ENCODE data around the gene MCTP1.
"Not testable (repeated sequence)": the region's sequence is repeated elsewhere in the genome, so short reads cannot be mapped to it uniquely, and the experiment has no call there.

Gene MCTP1

DNA sequence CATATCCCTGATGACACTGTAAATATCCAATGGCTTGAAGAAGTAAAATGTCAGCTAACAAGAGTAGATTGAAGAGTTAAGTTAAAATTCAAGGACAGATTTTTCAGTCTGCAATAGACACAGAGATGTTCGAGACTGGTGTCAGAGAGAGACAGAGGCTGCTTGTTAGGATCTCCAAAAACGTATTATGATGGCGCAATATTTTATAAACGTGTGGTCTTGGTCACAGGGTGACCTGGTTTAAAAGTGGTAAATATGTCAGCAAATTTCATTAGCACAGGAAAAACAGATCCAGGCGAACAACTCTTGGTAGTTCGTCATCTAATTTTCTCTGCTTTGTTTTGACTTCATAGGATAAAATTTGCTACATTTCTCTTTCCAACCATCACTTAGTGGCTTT, 317.4 kb downstream of the MCTP1 start:
- no peaks in the 10 kb centered on the region for H3K79me2 ChIP-seq (ENCODE audit: insufficient read depth, low read length)
- no peaks in the 10 kb centered on the region for H3K9me3 ChIP-seq (ENCODE audit: insufficient read depth, low read depth, low read length)
- no peaks in the 10 kb centered on the region for H3K9me2 ChIP-seq (replicated peaks; ENCODE audit: low read depth, low read length)
- no peaks in the 10 kb centered on the region for H3K27me3 ChIP-seq (ENCODE audit: insufficient read depth, low read length, poor library complexity, severe bottlenecking)
- H3F3A ChIP-seq (ENCODE audit: low read depth) = no peaks in the 10 kb centered on the region
- H3K9ac ChIP-seq (ENCODE audit: low read depth, low read length, poor library complexity, severe bottlenecking) = no peak overlapping the region
- no peaks in the 10 kb centered on the region for H3K36me3 ChIP-seq (ENCODE audit: insufficient read depth, low read length)
- TF ChIP-seq, protein P1, sequence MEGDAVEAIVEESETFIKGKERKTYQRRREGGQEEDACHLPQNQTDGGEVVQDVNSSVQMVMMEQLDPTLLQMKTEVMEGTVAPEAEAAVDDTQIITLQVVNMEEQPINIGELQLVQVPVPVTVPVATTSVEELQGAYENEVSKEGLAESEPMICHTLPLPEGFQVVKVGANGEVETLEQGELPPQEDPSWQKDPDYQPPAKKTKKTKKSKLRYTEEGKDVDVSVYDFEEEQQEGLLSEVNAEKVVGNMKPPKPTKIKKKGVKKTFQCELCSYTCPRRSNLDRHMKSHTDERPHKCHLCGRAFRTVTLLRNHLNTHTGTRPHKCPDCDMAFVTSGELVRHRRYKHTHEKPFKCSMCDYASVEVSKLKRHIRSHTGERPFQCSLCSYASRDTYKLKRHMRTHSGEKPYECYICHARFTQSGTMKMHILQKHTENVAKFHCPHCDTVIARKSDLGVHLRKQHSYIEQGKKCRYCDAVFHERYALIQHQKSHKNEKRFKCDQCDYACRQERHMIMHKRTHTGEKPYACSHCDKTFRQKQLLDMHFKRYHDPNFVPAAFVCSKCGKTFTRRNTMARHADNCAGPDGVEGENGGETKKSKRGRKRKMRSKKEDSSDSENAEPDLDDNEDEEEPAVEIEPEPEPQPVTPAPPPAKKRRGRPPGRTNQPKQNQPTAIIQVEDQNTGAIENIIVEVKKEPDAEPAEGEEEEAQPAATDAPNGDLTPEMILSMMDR (conservative IDR thresholded peaks at IDR 0.05; ENCODE audit: low read length) = no peak
- no peak for TF ChIP-seq EZH2phosphoT487 (IDR thresholded peaks at IDR 0.05; ENCODE audit: borderline replicate concordance)
- H4K20me1 ChIP-seq (ENCODE audit: insufficient read depth, low read length, poor library complexity, severe bottlenecking) = no peaks in the 10 kb centered on the region
- H3K4me1 ChIP-seq (ENCODE audit: insufficient read depth, low read length, poor library complexity, severe bottlenecking) = no peaks in the 10 kb centered on the region
- no peak overlapping the region for H2AFZ ChIP-seq (ENCODE audit: low read length)
- no peak overlapping the region for H3K4me3 ChIP-seq (ENCODE audit: low read length, poor library complexity, severe bottlenecking)
- no peak overlapping the region for H3K4me2 ChIP-seq (ENCODE audit: low read depth, low read length, poor library complexity, severe bottlenecking)

GRCh38 chr5:94959279-94959678, 325.6 kb downstream of the MCTP1 start:
- H3K36me3 ChIP-seq (ENCODE audit: insufficient read depth, low read length); H3K4me2 ChIP-seq (ENCODE audit: low read depth, low read length, poor library complexity, severe bottlenecking); H3K9ac ChIP-seq (ENCODE audit: low read depth, low read length, poor library complexity, severe bottlenecking); H3K4me1 ChIP-seq (ENCODE audit: insufficient read depth, low read length, poor library complexity, severe bottlenecking); H3F3A ChIP-seq (ENCODE audit: low read depth); H3K9me3 ChIP-seq (ENCODE audit: insufficient read depth, low read depth, low read length); H4K20me1 ChIP-seq (ENCODE audit: insufficient read depth, low read length, poor library complexity, severe bottlenecking); H2AFZ ChIP-seq (ENCODE audit: low read length); H3K9me2 ChIP-seq (replicated peaks; ENCODE audit: low read depth, low read length); H3K27me3 ChIP-seq (ENCODE audit: insufficient read depth, low read length, poor library complexity, severe bottlenecking); H3K4me3 ChIP-seq (ENCODE audit: low read length, poor library complexity, severe bottlenecking); H3K79me2 ChIP-seq (ENCODE audit: insufficient read depth, low read length): not testable (repeated sequence)

DNA sequence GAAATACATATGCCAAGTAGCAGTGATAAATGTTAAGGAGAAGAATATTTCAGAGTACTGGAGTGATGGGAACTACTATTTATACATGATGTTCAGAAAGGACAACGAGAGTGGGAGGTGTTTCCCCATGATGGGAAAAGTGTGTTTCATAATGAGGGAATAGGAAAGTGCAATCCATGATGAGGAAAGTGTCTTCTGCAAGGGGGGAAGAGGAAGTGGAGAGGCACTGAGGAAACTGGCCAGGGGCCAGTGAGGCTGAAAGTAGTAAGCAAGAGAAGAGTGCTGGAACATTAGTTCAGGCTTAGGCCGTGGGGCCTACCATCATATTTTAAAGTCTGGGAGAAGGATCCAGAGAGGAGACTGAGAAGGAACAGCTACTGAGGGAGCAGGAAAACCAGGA, 339.2 kb downstream of the MCTP1 start:
- H3K36me3 ChIP-seq (ENCODE audit: insufficient read depth, low read length) = peaks cover 4% of the 10 kb centered on the region; the same call in 1 of the 2 replicates
- H3K4me3 ChIP-seq (ENCODE audit: low read length, poor library complexity, severe bottlenecking) = no peak overlapping the region
- H3K79me2 ChIP-seq (ENCODE audit: insufficient read depth, low read length) = no peaks in the 10 kb centered on the region
- H3F3A ChIP-seq (ENCODE audit: low read depth) = no peaks in the 10 kb centered on the region
- no peak overlapping the region for H2AFZ ChIP-seq (ENCODE audit: low read length)
- no peaks in the 10 kb centered on the region for H4K20me1 ChIP-seq (ENCODE audit: insufficient read depth, low read length, poor library complexity, severe bottlenecking)
- H3K9me3 ChIP-seq (ENCODE audit: insufficient read depth, low read depth, low read length) = no peaks in the 10 kb centered on the region
- H3K9ac ChIP-seq (ENCODE audit: low read depth, low read length, poor library complexity, severe bottlenecking) = no peak overlapping the region
- H3K4me1 ChIP-seq (ENCODE audit: insufficient read depth, low read length, poor library complexity, severe bottlenecking) = no peaks in the 10 kb centered on the region
- no peak overlapping the region for H3K4me2 ChIP-seq (ENCODE audit: low read depth, low read length, poor library complexity, severe bottlenecking)
- TF ChIP-seq, protein P1 (conservative IDR thresholded peaks at IDR 0.05; ENCODE audit: low read length) = no peak
- no peak for TF ChIP-seq EZH2phosphoT487 (IDR thresholded peaks at IDR 0.05; ENCODE audit: borderline replicate concordance)
- H3K9me2 ChIP-seq (replicated peaks; ENCODE audit: low read depth, low read length) = no peaks in the 10 kb centered on the region
- no peaks in the 10 kb centered on the region for H3K27me3 ChIP-seq (ENCODE audit: insufficient read depth, low read length, poor library complexity, severe bottlenecking)

DNA sequence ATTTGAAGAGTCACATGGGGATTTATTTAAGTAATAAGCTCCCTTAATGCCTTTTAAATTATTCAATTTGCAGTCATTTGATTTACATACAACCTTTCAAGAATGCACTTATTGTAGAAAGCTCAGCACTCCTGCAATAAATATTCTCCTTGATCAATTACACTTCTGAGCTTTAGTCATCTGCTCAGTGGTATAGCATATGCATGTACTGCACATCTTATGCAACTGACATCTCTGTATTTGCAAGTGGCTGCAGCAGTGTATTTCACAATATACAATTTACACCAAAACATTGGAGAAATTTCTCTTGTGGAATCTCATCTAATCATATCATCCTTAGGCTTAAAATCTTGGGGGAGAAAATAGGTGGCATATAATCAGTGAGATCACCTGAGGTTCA, 340.7 kb downstream of the MCTP1 start:
- Histone ChIP-seq H3K9me2 (replicated peaks; ENCODE audit: low read depth, low read length) (no peaks in the 10 kb centered on the region), H3K36me3 (ENCODE audit: insufficient read depth, low read length) (peaks cover 6% of the 10 kb centered on the region; the same call in 1 of the 2 replicates), H3K9ac (ENCODE audit: low read depth, low read length, poor library complexity, severe bottlenecking) (no peak overlapping the region), H3K4me3 (ENCODE audit: low read length, poor library complexity, severe bottlenecking) (no peak overlapping the region), H2AFZ (ENCODE audit: low read length) (no peak overlapping the region), H3F3A (ENCODE audit: low read depth) (no peaks in the 10 kb centered on the region), H3K4me1 (ENCODE audit: insufficient read depth, low read length, poor library complexity, severe bottlenecking) (no peaks in the 10 kb centered on the region), H3K9me3 (ENCODE audit: insufficient read depth, low read depth, low read length) (no peaks in the 10 kb centered on the region), H3K4me2 (ENCODE audit: low read depth, low read length, poor library complexity, severe bottlenecking) (no peak overlapping the region), H3K27me3 (ENCODE audit: insufficient read depth, low read length, poor library complexity, severe bottlenecking) (no peaks in the 10 kb centered on the region), H3K79me2 (ENCODE audit: insufficient read depth, low read length) (no peaks in the 10 kb centered on the region), H4K20me1 (ENCODE audit: insufficient read depth, low read length, poor library complexity, severe bottlenecking) (no peaks in the 10 kb centered on the region)
- TF ChIP-seq, protein P1 (conservative IDR thresholded peaks at IDR 0.05; ENCODE audit: low read length) = no peak
- TF ChIP-seq EZH2phosphoT487 (IDR thresholded peaks at IDR 0.05; ENCODE audit: borderline replicate concordance) = no peak
